ENCODE data around the gene COA8.
"Not testable (repeated sequence)": the region's sequence is repeated elsewhere in the genome, so short reads cannot be mapped to it uniquely, and the experiment has no call there.

COA8 gene

GRCh38 chr14:103606963-103607668, 44.4 kb downstream of the COA8 start:
- peaks cover 13% of the 10 kb centered on the region for H3K4me1 ChIP-seq (ENCODE audit: control insufficient read depth, insufficient read depth, low read length)
- H3K27me3 ChIP-seq (ENCODE audit: control insufficient read depth, insufficient read depth, low read length): no peaks in the 10 kb centered on the region
- H3K36me3 ChIP-seq (ENCODE audit: insufficient read depth, low read length): no peaks in the 10 kb centered on the region
- peak overlapping the region; percentile 77 for H3K4me2 ChIP-seq (ENCODE audit: low read length)
- H3K9me3 ChIP-seq (replicated peaks; ENCODE audit: low read length): peaks cover 4% of the 10 kb centered on the region
- H3K4me3 ChIP-seq (ENCODE audit: low read length): peak overlapping the region; percentile 43
- H3K9ac ChIP-seq (ENCODE audit: low read depth, low read length): no peak overlapping the region

- H3K9ac ChIP-seq (ENCODE audit: low read depth, low read length): no peak overlapping the region
- H3K4me1 ChIP-seq (ENCODE audit: control insufficient read depth, insufficient read depth, low read length): peaks cover 13% of the 10 kb centered on the region
- no peaks in the 10 kb centered on the region for H3K36me3 ChIP-seq (ENCODE audit: insufficient read depth, low read length)
- H3K9me3 ChIP-seq (replicated peaks; ENCODE audit: low read length): peaks cover 4% of the 10 kb centered on the region
- H3K4me3 ChIP-seq (ENCODE audit: low read length): no peak overlapping the region
- no peaks in the 10 kb centered on the region for H3K27me3 ChIP-seq (ENCODE audit: control insufficient read depth, insufficient read depth, low read length)
- H3K4me2 ChIP-seq (ENCODE audit: low read length): peak overlapping the region; percentile 77
Measured at GRCh38 chr14:103607822-103608221, 45.1 kb downstream of the COA8 start.

- not testable (repeated sequence) for H3K4me3 ChIP-seq (ENCODE audit: low read length); H3K4me2 ChIP-seq (ENCODE audit: low read length); H3K36me3 ChIP-seq (ENCODE audit: insufficient read depth, low read length); H3K9ac ChIP-seq (ENCODE audit: low read depth, low read length); H3K9me3 ChIP-seq (replicated peaks; ENCODE audit: low read length); H3K27me3 ChIP-seq (ENCODE audit: control insufficient read depth, insufficient read depth, low read length)
- H3K4me1 ChIP-seq (ENCODE audit: control insufficient read depth, insufficient read depth, low read length): peaks cover 13% of the 10 kb centered on the region
Measured at GRCh38 chr14:103609081-103609480, 46.3 kb downstream of the COA8 start.

GRCh38 chr14:103611215-103611614, 48.5 kb downstream of the COA8 start:
- Histone ChIP-seq H3K4me2 (ENCODE audit: low read length) (no peak overlapping the region), H3K9ac (ENCODE audit: low read depth, low read length) (no peak overlapping the region), H3K36me3 (ENCODE audit: insufficient read depth, low read length) (no peaks in the 10 kb centered on the region), H3K27me3 (ENCODE audit: control insufficient read depth, insufficient read depth, low read length) (no peaks in the 10 kb centered on the region), H3K9me3 (replicated peaks; ENCODE audit: low read length) (peaks cover 4% of the 10 kb centered on the region), H3K4me1 (ENCODE audit: control insufficient read depth, insufficient read depth, low read length) (peaks cover 13% of the 10 kb centered on the region), H3K4me3 (ENCODE audit: low read length) (no peak overlapping the region)

- no peak overlapping the region for H3K4me3 ChIP-seq (ENCODE audit: low read length)
- no peaks in the 10 kb centered on the region for H3K4me1 ChIP-seq (ENCODE audit: control insufficient read depth, insufficient read depth, low read length)
- H3K36me3 ChIP-seq (ENCODE audit: insufficient read depth, low read length): no peaks in the 10 kb centered on the region
- peaks cover 4% of the 10 kb centered on the region for H3K9me3 ChIP-seq (replicated peaks; ENCODE audit: low read length)
- H3K27me3 ChIP-seq (ENCODE audit: control insufficient read depth, insufficient read depth, low read length): no peaks in the 10 kb centered on the region
- H3K4me2 ChIP-seq (ENCODE audit: low read length): no peak overlapping the region
- no peak overlapping the region for H3K9ac ChIP-seq (ENCODE audit: low read depth, low read length)
Measured at GRCh38 chr14:103613517-103613916, 50.8 kb downstream of the COA8 start.

GRCh38 chr14:103616635-103617300, 54.0 kb downstream of the COA8 start:
- no peak overlapping the region for H3K4me3 ChIP-seq (ENCODE audit: low read length)
- no peak overlapping the region for H3K4me2 ChIP-seq (ENCODE audit: low read length)
- no peaks in the 10 kb centered on the region for H3K36me3 ChIP-seq (ENCODE audit: insufficient read depth, low read length)
- H3K4me1 ChIP-seq (ENCODE audit: control insufficient read depth, insufficient read depth, low read length): no peaks in the 10 kb centered on the region
- H3K27me3 ChIP-seq (ENCODE audit: control insufficient read depth, insufficient read depth, low read length): no peaks in the 10 kb centered on the region
- no peaks in the 10 kb centered on the region for H3K9me3 ChIP-seq (replicated peaks; ENCODE audit: low read length)
- H3K9ac ChIP-seq (ENCODE audit: low read depth, low read length): no peak overlapping the region

GRCh38 chr14:103619057-103619456, 56.3 kb downstream of the COA8 start:
- peaks cover 4% of the 10 kb centered on the region for H3K4me1 ChIP-seq (ENCODE audit: control insufficient read depth, insufficient read depth, low read length)
- H3K4me2 ChIP-seq (ENCODE audit: low read length): no peak overlapping the region
- no peaks in the 10 kb centered on the region for H3K27me3 ChIP-seq (ENCODE audit: control insufficient read depth, insufficient read depth, low read length)
- H3K36me3 ChIP-seq (ENCODE audit: insufficient read depth, low read length): no peaks in the 10 kb centered on the region
- no peaks in the 10 kb centered on the region for H3K9me3 ChIP-seq (replicated peaks; ENCODE audit: low read length)
- no peak overlapping the region for H3K9ac ChIP-seq (ENCODE audit: low read depth, low read length)
- no peak overlapping the region for H3K4me3 ChIP-seq (ENCODE audit: low read length)

GRCh38 chr14:103621860-103622259, 59.1 kb downstream of the COA8 start:
- Histone ChIP-seq H3K9me3 (replicated peaks; ENCODE audit: low read length) (no peaks in the 10 kb centered on the region), H3K9ac (ENCODE audit: low read depth, low read length) (no peak overlapping the region), H3K36me3 (ENCODE audit: insufficient read depth, low read length) (no peaks in the 10 kb centered on the region), H3K4me2 (ENCODE audit: low read length) (no peak overlapping the region), H3K4me1 (ENCODE audit: control insufficient read depth, insufficient read depth, low read length) (peaks cover 21% of the 10 kb centered on the region), H3K27me3 (ENCODE audit: control insufficient read depth, insufficient read depth, low read length) (no peaks in the 10 kb centered on the region), H3K4me3 (ENCODE audit: low read length) (no peak overlapping the region)

GRCh38 chr14:103623308-103623707, 60.5 kb downstream of the COA8 start:
- no peaks in the 10 kb centered on the region for H3K9me3 ChIP-seq (replicated peaks; ENCODE audit: low read length)
- no peak overlapping the region for H3K9ac ChIP-seq (ENCODE audit: low read depth, low read length)
- no peak overlapping the region for H3K4me3 ChIP-seq (ENCODE audit: low read length)
- peaks cover 29% of the 10 kb centered on the region for H3K4me1 ChIP-seq (ENCODE audit: control insufficient read depth, insufficient read depth, low read length)
- H3K36me3 ChIP-seq (ENCODE audit: insufficient read depth, low read length): no peaks in the 10 kb centered on the region
- no peaks in the 10 kb centered on the region for H3K27me3 ChIP-seq (ENCODE audit: control insufficient read depth, insufficient read depth, low read length)
- H3K4me2 ChIP-seq (ENCODE audit: low read length): no peak overlapping the region

- Histone ChIP-seq H3K4me2 (ENCODE audit: low read length) (no peak overlapping the region), H3K9ac (ENCODE audit: low read depth, low read length) (no peak overlapping the region), H3K27me3 (ENCODE audit: control insufficient read depth, insufficient read depth, low read length) (no peaks in the 10 kb centered on the region), H3K4me1 (ENCODE audit: control insufficient read depth, insufficient read depth, low read length) (peaks cover 35% of the 10 kb centered on the region), H3K9me3 (replicated peaks; ENCODE audit: low read length) (no peaks in the 10 kb centered on the region), H3K36me3 (ENCODE audit: insufficient read depth, low read length) (no peaks in the 10 kb centered on the region), H3K4me3 (ENCODE audit: low read length) (no peak overlapping the region)
Measured at GRCh38 chr14:103623883-103624482, 61.2 kb downstream of the COA8 start.

GRCh38 chr14:103624860-103625259, 62.1 kb downstream of the COA8 start:
- Histone ChIP-seq H3K27me3 (ENCODE audit: control insufficient read depth, insufficient read depth, low read length) (no peaks in the 10 kb centered on the region), H3K4me2 (ENCODE audit: low read length) (peak overlapping the region; percentile 31), H3K36me3 (ENCODE audit: insufficient read depth, low read length) (no peaks in the 10 kb centered on the region), H3K4me3 (ENCODE audit: low read length) (no peak overlapping the region), H3K9me3 (replicated peaks; ENCODE audit: low read length) (no peaks in the 10 kb centered on the region), H3K4me1 (ENCODE audit: control insufficient read depth, insufficient read depth, low read length) (peaks cover 35% of the 10 kb centered on the region), H3K9ac (ENCODE audit: low read depth, low read length) (peak overlapping the region; percentile 38)

Data from skeletal muscle satellite cell (primary cell).